H9 (cell line): ENCODE results near the gene PDZK1IP1. TPM values are rescaled to one million over a fixed set of nuclear protein-coding genes. Genes with fewer than 3 reads are reported as not detected.

Experiments used
- DNase-seq: peaks from one replicate; pipeline ENCODE4 v3.0.0-alpha.2; 2017
- H2AFZ ChIP-seq: one replicate; pipeline ENCODE4 v1.6.1; 2013; ENCODE audit warnings: mild to moderate bottlenecking, low read length, control low read depth, moderate library complexity
- H2AK5ac ChIP-seq: 2 replicates; pipeline ENCODE4 v1.6.1; 2013; ENCODE audit warnings: low read length, control low read depth, mixed read lengths; ENCODE audit not compliant: insufficient read length
- H2BK120ac ChIP-seq: one replicate; pipeline ENCODE4 v1.6.1; 2013; ENCODE audit warnings: low read depth, mild to moderate bottlenecking, low read length, control low read depth, inconsistent platforms; ENCODE audit not compliant: poor library complexity, severe bottlenecking
- H2BK12ac ChIP-seq: 2 replicates; pipeline ENCODE4 v1.6.1; 2013; ENCODE audit warnings: low read length, control low read depth, mixed read lengths, low read depth; ENCODE audit not compliant: insufficient read length
- H2BK15ac ChIP-seq: 2 replicates; pipeline ENCODE4 v1.6.1; 2013; ENCODE audit warnings: low read depth, low read length, control low read depth
- H2BK20ac ChIP-seq: one replicate; pipeline ENCODE4 v1.6.1; 2013; ENCODE audit warnings: low read depth, mild to moderate bottlenecking, low read length, control low read depth, inconsistent platforms; ENCODE audit not compliant: poor library complexity, severe bottlenecking
- H2BK5ac ChIP-seq: 2 replicates; pipeline ENCODE4 v1.6.1; 2013; ENCODE audit warnings: low read length, control low read depth, mixed read lengths; ENCODE audit not compliant: insufficient read length
- H3K14ac ChIP-seq: 2 replicates; pipeline ENCODE4 v1.6.1; 2013; ENCODE audit warnings: low read length, control low read depth; ENCODE audit not compliant: insufficient read depth
- H3K18ac ChIP-seq: 2 replicates; pipeline ENCODE4 v1.6.1; 2013; ENCODE audit warnings: low read depth, mild to moderate bottlenecking, mixed read lengths, low read length, control low read depth; ENCODE audit not compliant: insufficient read length
- H3K23ac ChIP-seq: 2 replicates; pipeline ENCODE4 v1.6.1; 2013; ENCODE audit warnings: low read length, control low read depth, mixed read lengths, low read depth; ENCODE audit not compliant: insufficient read length
- H3K23me2 ChIP-seq: 2 replicates; pipeline ENCODE4 v1.6.1; 2013; ENCODE audit warnings: low read depth, mild to moderate bottlenecking, mixed read lengths, low read length, control low read depth; ENCODE audit not compliant: insufficient read length, poor library complexity, severe bottlenecking
- H3K27ac ChIP-seq: 2 replicates; pipeline ENCODE4 v1.5.1; 2013; ENCODE audit warnings: low read length, control low read depth, mixed read lengths, low read depth; ENCODE audit not compliant: insufficient read length
- H3K27me3 ChIP-seq: 2 replicates; pipeline ENCODE4 v1.6.1; 2013; ENCODE audit warnings: low read length, control low read depth, inconsistent platforms; ENCODE audit not compliant: insufficient read depth
- H3K4ac ChIP-seq: 2 replicates; pipeline ENCODE4 v1.6.1; 2013; ENCODE audit warnings: low read depth, mild to moderate bottlenecking, control low read depth, inconsistent platforms, low read length, moderate library complexity
- H3K4me1 ChIP-seq: 2 replicates; pipeline ENCODE4 v1.6.1; 2013; ENCODE audit warnings: low read length, control low read depth, inconsistent platforms; ENCODE audit not compliant: insufficient read depth
- H3K4me2 ChIP-seq: 2 replicates; pipeline ENCODE4 v1.6.1; 2013; ENCODE audit warnings: low read length, control low read depth, mixed read lengths; ENCODE audit not compliant: insufficient read length, insufficient read depth
- H3K56ac ChIP-seq: 2 replicates; pipeline ENCODE4 v1.6.1; 2013; ENCODE audit warnings: low read depth, mild to moderate bottlenecking, mixed read lengths, low read length, control low read depth; ENCODE audit not compliant: insufficient read length
- H3K79me1 ChIP-seq: 2 replicates; pipeline ENCODE4 v1.6.1; 2013; ENCODE audit warnings: low read depth, mild to moderate bottlenecking, moderate library complexity, low read length, control low read depth, inconsistent platforms; ENCODE audit not compliant: insufficient read depth, poor library complexity, severe bottlenecking
- H3K79me2 ChIP-seq: 2 replicates; pipeline ENCODE4 v1.6.1; 2013; ENCODE audit warnings: low read length, control low read depth, inconsistent platforms; ENCODE audit not compliant: insufficient read depth
- H3K9ac ChIP-seq: 2 replicates; pipeline ENCODE4 v1.6.1; 2013; ENCODE audit warnings: low read length, control low read depth, mixed read lengths; ENCODE audit not compliant: insufficient read length; ENCODE audit errors: extremely low read depth
- H3K9me3 ChIP-seq: one replicate; pipeline ENCODE4 v1.6.1; 2013; ENCODE audit warnings: low read depth, low read length, inconsistent platforms; ENCODE audit not compliant: control insufficient read depth
- H3T11ph ChIP-seq: one replicate; pipeline ENCODE4 v1.6.1; 2013; ENCODE audit warnings: mild to moderate bottlenecking, low read length, control low read depth, inconsistent platforms
- H4K20me1 ChIP-seq: one replicate; pipeline ENCODE4 v1.6.1; 2013; ENCODE audit not compliant: control insufficient read depth, insufficient read length, insufficient read depth
- H4K5ac ChIP-seq: 2 replicates; pipeline ENCODE4 v1.6.1; 2013; ENCODE audit warnings: low read depth, mild to moderate bottlenecking, mixed read lengths, low read length, control low read depth; ENCODE audit not compliant: insufficient read length
- H4K8ac ChIP-seq: replicated peaks from 2 replicates; pipeline ENCODE4 v1.6.1; 2013; ENCODE audit warnings: low read length, control low read depth, mixed read lengths, low read depth; ENCODE audit not compliant: insufficient read length
- H4K91ac ChIP-seq: 2 replicates; pipeline ENCODE4 v1.6.1; 2013; ENCODE audit warnings: low read depth, mild to moderate bottlenecking, moderate library complexity, mixed read lengths, low read length, control low read depth; ENCODE audit not compliant: insufficient read length
- H3K27ac Mint-ChIP-seq, 3 experiments: 2 replicates in 2 of 3; 3 replicates in 1 of 3; pipeline ENCODE4 v1.8.0; 2020 to 2021; ENCODE audit warnings: mixed read lengths in 3 of 3, mild to moderate bottlenecking in 1 of 3, moderate library complexity in 1 of 3
- H3K27me3 Mint-ChIP-seq: 2 replicates; pipeline ENCODE4 v1.8.0; 2021; ENCODE audit warnings: low read depth, mild to moderate bottlenecking, moderate library complexity, mixed read lengths
- H3K36me3 Mint-ChIP-seq, 3 experiments: 2 replicates in 2 of 3; 3 replicates in 1 of 3; pipeline ENCODE4 v1.8.0; 2020 to 2021; ENCODE audit warnings: low read depth in 3 of 3, mixed read lengths in 3 of 3; ENCODE audit not compliant: insufficient read depth in 1 of 3
- H3K4me1 Mint-ChIP-seq, 2 experiments: 2 replicates each; pipeline ENCODE4 v1.8.0; 2020; ENCODE audit warnings: mixed read lengths in 2 of 2
- H3K4me3 Mint-ChIP-seq, 2 experiments: 2 replicates in 1 of 2; 3 replicates in 1 of 2; pipeline ENCODE4 v1.8.0; 2020 to 2021; ENCODE audit warnings: mild to moderate bottlenecking in 2 of 2, mixed read lengths in 2 of 2, moderate library complexity in 1 of 2
- H3K9me3 Mint-ChIP-seq, 2 experiments: 2 replicates in 1 of 2; 3 replicates in 1 of 2; pipeline ENCODE4 v1.8.0; 2020; ENCODE audit warnings: mild to moderate bottlenecking in 2 of 2, mixed read lengths in 2 of 2, moderate library complexity in 1 of 2
- WGBS: extraction: QIAGEN DNeasy Blood & Tissue Kit; methylation state at CpG from one replicate; pipeline ENCODE4 v1.1.7; 2013; ENCODE audit warnings: missing lambda C conversion rate, low lambda C conversion rate, mixed read lengths; ENCODE audit not compliant: insufficient read length; ENCODE audit errors: extremely low coverage; 5-methylcytosine and 5-hydroxymethylcytosine counted together
- total RNA-seq: library from RNA; stranded (reverse); gene quantifications from 2 replicates; pipeline ENCODE4 v1.2.1, GENCODE V29; 2021
- TF ChIP-seq, protein P1 (sequence below): fragments of 200-600 bp; sonication (generic); conservative IDR thresholded peaks from 3 replicates; pipeline ENCODE4 v1.8.0; 2021; ENCODE audit warnings: antibody characterized with exemption, mild to moderate bottlenecking

PDZK1IP1 gene
- total RNA-seq, 1 experiment from 2014 or later = not detected

GRCh38 chr1:47137198-47137597, 52.6 kb downstream of the PDZK1IP1 start, which contains the start of gene CYP4A22:
TSS of gene CYP4A22 (plus strand) at chr1:47137441. CDS start at chr1:47137486, 45 bp downstream.
- no peak within 1 kb of the TSS for H2AFZ ChIP-seq
- Mint-ChIP-seq H3K36me3 (no peaks in the 10 kb centered on the region), H3K27me3 (peaks cover 3% of the 10 kb centered on the region), H3K9me3 (peaks cover 0 to 3% of the 10 kb centered on the region in 2 experiments; a peak in 2 of 5 replicates), H3K4me1 (no peaks in the 10 kb centered on the region; a peak in 1 of 4 replicates), H3K4me3 (no peak within 1 kb of the TSS), H3K27ac (no peak within 1 kb of the TSS; a peak in 1 of 7 replicates)
- no peak within 1 kb of the TSS for H3K4ac ChIP-seq
- no peak within 1 kb of the TSS for H2BK15ac ChIP-seq
- no peak within 1 kb of the TSS for H3K56ac ChIP-seq
- no peaks in the 10 kb centered on the region for H3K23me2 ChIP-seq
- no CpG with 5 or more reads among the region's 4 CpGs for WGBS
- no peak within 1 kb of the TSS for H3K18ac ChIP-seq
- H3K4me2 ChIP-seq = no peak within 1 kb of the TSS
- no peak within 1 kb of the TSS for H3K27ac ChIP-seq
- H2BK5ac ChIP-seq = no peak within 1 kb of the TSS
- H2BK20ac ChIP-seq = no peak within 1 kb of the TSS
- H3K9ac ChIP-seq = no peak within 1 kb of the TSS
- H4K20me1 ChIP-seq = no peaks in the 10 kb centered on the region
- no peaks in the 10 kb centered on the region for H3K79me1 ChIP-seq
- TF ChIP-seq, protein P1, sequence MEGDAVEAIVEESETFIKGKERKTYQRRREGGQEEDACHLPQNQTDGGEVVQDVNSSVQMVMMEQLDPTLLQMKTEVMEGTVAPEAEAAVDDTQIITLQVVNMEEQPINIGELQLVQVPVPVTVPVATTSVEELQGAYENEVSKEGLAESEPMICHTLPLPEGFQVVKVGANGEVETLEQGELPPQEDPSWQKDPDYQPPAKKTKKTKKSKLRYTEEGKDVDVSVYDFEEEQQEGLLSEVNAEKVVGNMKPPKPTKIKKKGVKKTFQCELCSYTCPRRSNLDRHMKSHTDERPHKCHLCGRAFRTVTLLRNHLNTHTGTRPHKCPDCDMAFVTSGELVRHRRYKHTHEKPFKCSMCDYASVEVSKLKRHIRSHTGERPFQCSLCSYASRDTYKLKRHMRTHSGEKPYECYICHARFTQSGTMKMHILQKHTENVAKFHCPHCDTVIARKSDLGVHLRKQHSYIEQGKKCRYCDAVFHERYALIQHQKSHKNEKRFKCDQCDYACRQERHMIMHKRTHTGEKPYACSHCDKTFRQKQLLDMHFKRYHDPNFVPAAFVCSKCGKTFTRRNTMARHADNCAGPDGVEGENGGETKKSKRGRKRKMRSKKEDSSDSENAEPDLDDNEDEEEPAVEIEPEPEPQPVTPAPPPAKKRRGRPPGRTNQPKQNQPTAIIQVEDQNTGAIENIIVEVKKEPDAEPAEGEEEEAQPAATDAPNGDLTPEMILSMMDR = no peak
- no peak within 1 kb of the TSS for H2BK120ac ChIP-seq
- no peaks in the 10 kb centered on the region for H3K27me3 ChIP-seq
- no peak for DNase-seq
- no peak within 1 kb of the TSS for H3K23ac ChIP-seq
- H3T11ph ChIP-seq = no peak within 1 kb of the TSS
- no peak within 1 kb of the TSS for H2BK12ac ChIP-seq
- no peak within 1 kb of the TSS for H4K5ac ChIP-seq
- no peak within 1 kb of the TSS for H4K8ac ChIP-seq
- no peaks in the 10 kb centered on the region for H3K79me2 ChIP-seq
- H3K14ac ChIP-seq = no peak within 1 kb of the TSS
- no peaks in the 10 kb centered on the region for H3K4me1 ChIP-seq
- H3K9me3 ChIP-seq = no peaks in the 10 kb centered on the region
- H2AK5ac ChIP-seq = no peak within 1 kb of the TSS
- H4K91ac ChIP-seq = no peak within 1 kb of the TSS

Other genes with a start within 250 kb of the PDZK1IP1 start
- gene CYP4A11, start 248.6 kb downstream of the PDZK1IP1 start, total RNA-seq = not detected in 2 replicates
- 0.44 and 0.50 TPM in 2 replicates for gene CYP4X1, start 166.4 kb downstream of the PDZK1IP1 start, total RNA-seq
- not detected in 2 replicates for gene CYP4Z1, start 122.8 kb downstream of the PDZK1IP1 start, total RNA-seq
- not detected in 2 replicates for gene CYP4A22, start 52.6 kb downstream of the PDZK1IP1 start, total RNA-seq
- 0.04 TPM in 1 of 2 replicates, not detected in the other for gene TAL1, start 42.2 kb upstream of the PDZK1IP1 start, total RNA-seq
- gene STIL, start 124.1 kb upstream of the PDZK1IP1 start, total RNA-seq = 26.6 and 26.9 TPM in 2 replicates
- 26.3 and 28.7 TPM in 2 replicates for gene CMPK1, start 143.8 kb upstream of the PDZK1IP1 start, total RNA-seq
- 0.11 and 0.15 TPM in 2 replicates for gene FOXE3, start 226.2 kb upstream of the PDZK1IP1 start, total RNA-seq
- gene FOXD2, start 248.0 kb upstream of the PDZK1IP1 start, total RNA-seq = 0.07 TPM in 1 of 2 replicates, not detected in the other